ENCODE results near the gene ENTREP1. TPM values are rescaled to one million over a fixed set of nuclear protein-coding genes. Genes with fewer than 3 reads are reported as not detected.

Gene ENTREP1
- polyA plus RNA-seq, 1 of the 3 experiments (the other 2 are of a cell fraction): not detected

DNA sequence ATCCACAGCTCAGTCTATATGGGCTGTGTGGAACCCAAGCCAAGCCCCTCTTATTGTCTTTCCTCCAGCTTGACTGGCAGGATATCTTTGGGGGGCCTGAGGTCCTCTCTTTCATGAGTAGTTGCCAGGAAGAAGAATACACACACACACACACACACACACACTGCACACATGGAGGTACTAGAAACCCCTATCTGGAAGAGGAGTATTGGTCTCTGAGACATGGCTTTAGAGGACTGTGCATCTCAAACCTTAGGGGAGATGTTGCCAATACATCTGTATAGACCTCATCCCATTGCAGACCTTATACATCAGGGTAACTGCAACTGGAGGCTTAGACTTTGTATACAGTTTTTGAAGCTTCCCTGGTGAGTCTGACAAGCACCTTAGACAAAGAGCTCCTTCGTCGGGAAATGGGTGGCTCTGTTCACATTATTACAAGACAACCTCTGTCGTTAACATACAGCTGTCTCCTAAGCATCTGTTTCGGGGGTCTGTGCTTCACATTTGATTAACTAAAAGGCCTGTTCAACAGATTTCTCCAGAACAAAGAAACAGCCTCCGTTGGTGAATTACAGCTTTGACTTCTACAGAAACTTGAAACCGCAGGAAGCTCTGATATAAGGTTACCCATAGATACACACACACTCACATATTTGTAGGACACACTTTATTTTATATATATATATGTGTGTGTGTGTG, 5.5 kb upstream of the ENTREP1 start:
- Histone ChIP-seq H3K9ac (no peak overlapping the region), H3K4me1 (ENCODE audit: control insufficient read depth in 1 of 2, insufficient read depth in 2 of 2, low read depth in 1 of 2, low read length in 1 of 2) (no peaks in the 10 kb centered on the region; a peak in 1 of 4 replicates), H3K9me2 (no peaks in the 10 kb centered on the region), H2AFZ (ENCODE audit: low read depth) (no peak overlapping the region), H3K27me3 (ENCODE audit: insufficient read depth) (peaks cover 47% of the 10 kb centered on the region), H3K27ac (ENCODE audit: low read depth in 2 of 2, low read length in 1 of 2) (no peak overlapping the region), H3K36me3 (replicated peaks in 1 of 2; ENCODE audit: control insufficient read depth in 1 of 2, insufficient read depth in 2 of 2, low read length in 1 of 2) (no peaks in the 10 kb centered on the region), H3K4me2 (no peak overlapping the region), H3F3A (replicated peaks; ENCODE audit: insufficient read depth) (no peaks in the 10 kb centered on the region), H4K20me1 (ENCODE audit: insufficient read depth) (no peaks in the 10 kb centered on the region), H3K79me2 (ENCODE audit: insufficient read depth) (no peaks in the 10 kb centered on the region), H3K4me3 (ENCODE audit: low read depth in 2 of 2, low read length in 1 of 2) (no peak overlapping the region), H3K9me3 (no peaks in the 10 kb centered on the region)
- POLR2A ChIA-PET: no interaction called here
- CTCF ChIA-PET: no interaction called here
- 43% methylated on average over 6 of the region's 6 CpGs for WGBS (ENCODE audit: low lambda C conversion rate)
- TF ChIP-seq FOXJ3 (CRISPR knock-in tag; IDR thresholded peaks at IDR 0.05) (no peak), USF2 (IDR thresholded peaks at IDR 0.05; ENCODE audit: borderline replicate concordance, low read depth, low read length) (no peak), ELF1 (IDR thresholded peaks at IDR 0.05) (no peak), MEF2A (IDR thresholded peaks at IDR 0.05; ENCODE audit: borderline replicate concordance, low read depth) (no peak), RAD21 (IDR thresholded peaks at IDR 0.05; ENCODE audit: low read length) (no peak)
- no peak for DNase-seq

GRCh38 chr9:69322256-69322655, 2.8 kb upstream of the ENTREP1 start:
- H3K27ac ChIP-seq (ENCODE audit: low read depth in 2 of 2, low read length in 1 of 2): no peak overlapping the region
- no peak overlapping the region for H3K4me3 ChIP-seq (ENCODE audit: low read depth in 2 of 2, low read length in 1 of 2)
- no peak for DNase-seq
- no peaks in the 10 kb centered on the region for H4K20me1 ChIP-seq (ENCODE audit: insufficient read depth)
- no peak overlapping the region for H3K9ac ChIP-seq
- ChIA-PET POLR2A (no interaction called here), CTCF (no interaction called here)
- H3F3A ChIP-seq (replicated peaks; ENCODE audit: insufficient read depth): no peaks in the 10 kb centered on the region
- no peaks in the 10 kb centered on the region for H3K36me3 ChIP-seq (replicated peaks in 1 of 2; ENCODE audit: control insufficient read depth in 1 of 2, insufficient read depth in 2 of 2, low read length in 1 of 2)
- no peak overlapping the region for H2AFZ ChIP-seq (ENCODE audit: low read depth)
- H3K4me2 ChIP-seq: no peak overlapping the region
- no peaks in the 10 kb centered on the region for H3K9me3 ChIP-seq
- H3K9me2 ChIP-seq: no peaks in the 10 kb centered on the region
- 64% methylated on average over 1 of the region's 1 CpG for WGBS (ENCODE audit: low lambda C conversion rate)
- H3K4me1 ChIP-seq (ENCODE audit: control insufficient read depth in 1 of 2, insufficient read depth in 2 of 2, low read depth in 1 of 2, low read length in 1 of 2): peaks cover 0 to 4% of the 10 kb centered on the region in 2 experiments; a peak in 1 of 4 replicates
- no peaks in the 10 kb centered on the region for H3K79me2 ChIP-seq (ENCODE audit: insufficient read depth)
- TF ChIP-seq TAF1 (IDR thresholded peaks at IDR 0.05; ENCODE audit: borderline replicate concordance, low read depth, low read length) (no peak), EP300 (IDR thresholded peaks at IDR 0.05; ENCODE audit: borderline replicate concordance in 1 of 2, low read depth in 1 of 2, low read length in 1 of 2) (no peak), CTCF (IDR thresholded peaks at IDR 0.05) (no peak)
- peaks cover 70% of the 10 kb centered on the region for H3K27me3 ChIP-seq (ENCODE audit: insufficient read depth)

DNA sequence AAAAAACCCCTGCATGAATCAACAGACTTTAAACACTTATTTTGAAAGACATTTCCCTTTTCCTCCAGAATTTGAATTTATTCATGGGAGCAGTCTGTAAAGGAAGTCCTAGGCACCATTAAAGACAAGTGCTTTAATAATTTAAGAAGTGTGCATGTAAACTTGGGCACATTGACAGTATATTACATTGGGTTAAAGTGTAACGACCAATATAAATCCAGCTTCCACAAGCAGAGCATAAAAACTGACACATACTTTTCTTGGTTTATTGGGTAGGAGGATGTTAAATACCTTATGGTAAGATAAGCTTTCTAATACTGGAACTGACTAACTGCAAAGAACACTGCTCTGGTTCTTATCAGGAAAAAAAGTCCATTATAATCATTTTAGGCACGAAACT, 1.2 kb upstream of the ENTREP1 start:
- no peak overlapping the region for H2AFZ ChIP-seq (ENCODE audit: low read depth)
- H3K79me2 ChIP-seq (ENCODE audit: insufficient read depth): no peaks in the 10 kb centered on the region
- H3K9me3 ChIP-seq: no peaks in the 10 kb centered on the region
- 18% methylated on average over 2 of the region's 2 CpGs for WGBS (ENCODE audit: low lambda C conversion rate)
- ChIA-PET CTCF (no interaction called here), POLR2A (no interaction called here)
- H3K9me2 ChIP-seq: no peaks in the 10 kb centered on the region
- peaks cover 73% of the 10 kb centered on the region for H3K27me3 ChIP-seq (ENCODE audit: insufficient read depth)
- no peak for DNase-seq
- no peaks in the 10 kb centered on the region for H3K36me3 ChIP-seq (replicated peaks in 1 of 2; ENCODE audit: control insufficient read depth in 1 of 2, insufficient read depth in 2 of 2, low read length in 1 of 2)
- H3K4me3 ChIP-seq (ENCODE audit: low read depth in 2 of 2, low read length in 1 of 2): no peak overlapping the region
- H3K27ac ChIP-seq (ENCODE audit: low read depth in 2 of 2, low read length in 1 of 2): no peak overlapping the region
- H3K4me1 ChIP-seq (ENCODE audit: control insufficient read depth in 1 of 2, insufficient read depth in 2 of 2, low read depth in 1 of 2, low read length in 1 of 2): peaks cover 0 to 4% of the 10 kb centered on the region in 2 experiments; a peak in 1 of 4 replicates
- H4K20me1 ChIP-seq (ENCODE audit: insufficient read depth): no peaks in the 10 kb centered on the region
- no peaks in the 10 kb centered on the region for H3F3A ChIP-seq (replicated peaks; ENCODE audit: insufficient read depth)
- H3K4me2 ChIP-seq: no peak overlapping the region
- H3K9ac ChIP-seq: no peak overlapping the region
- TF ChIP-seq, protein P1, sequence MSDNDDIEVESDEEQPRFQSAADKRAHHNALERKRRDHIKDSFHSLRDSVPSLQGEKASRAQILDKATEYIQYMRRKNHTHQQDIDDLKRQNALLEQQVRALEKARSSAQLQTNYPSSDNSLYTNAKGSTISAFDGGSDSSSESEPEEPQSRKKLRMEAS (IDR thresholded peaks at IDR 0.05; ENCODE audit: low read depth): no peak
- no peak for TF ChIP-seq FOXM1 (IDR thresholded peaks at IDR 0.05; ENCODE audit: low read depth)
- no peak for TF ChIP-seq IRF3 (IDR thresholded peaks at IDR 0.05; ENCODE audit: low read depth, low read length)
- no peak for TF ChIP-seq JUND (IDR thresholded peaks at IDR 0.05)
- TF ChIP-seq TAF1 (IDR thresholded peaks at IDR 0.05; ENCODE audit: borderline replicate concordance, low read depth, low read length): no peak
- no peak for TF ChIP-seq RCOR1 (IDR thresholded peaks at IDR 0.05; ENCODE audit: low read length)
- TF ChIP-seq FOSL2 (IDR thresholded peaks at IDR 0.05; ENCODE audit: borderline replicate concordance, low read depth): no peak
- no peak for TF ChIP-seq YY1 (IDR thresholded peaks at IDR 0.05; ENCODE audit: low read depth)
- TF ChIP-seq EZH2phosphoT487 (IDR thresholded peaks at IDR 0.05; ENCODE audit: borderline replicate concordance, low read depth): no peak
- TF ChIP-seq USF1 (IDR thresholded peaks at IDR 0.05; ENCODE audit: borderline replicate concordance, low read depth): no peak
- no peak for TF ChIP-seq SIN3A (IDR thresholded peaks at IDR 0.05; ENCODE audit: borderline replicate concordance, low read depth, low read length)
